ENCODE data around the gene GRK1. TPM values are rescaled to one million over a fixed set of nuclear protein-coding genes. Genes with fewer than 3 reads are reported as not detected.

GRK1 gene
- total RNA-seq, 2 experiments from 2014 or later = 0.07 to 0.09 TPM

DNA sequence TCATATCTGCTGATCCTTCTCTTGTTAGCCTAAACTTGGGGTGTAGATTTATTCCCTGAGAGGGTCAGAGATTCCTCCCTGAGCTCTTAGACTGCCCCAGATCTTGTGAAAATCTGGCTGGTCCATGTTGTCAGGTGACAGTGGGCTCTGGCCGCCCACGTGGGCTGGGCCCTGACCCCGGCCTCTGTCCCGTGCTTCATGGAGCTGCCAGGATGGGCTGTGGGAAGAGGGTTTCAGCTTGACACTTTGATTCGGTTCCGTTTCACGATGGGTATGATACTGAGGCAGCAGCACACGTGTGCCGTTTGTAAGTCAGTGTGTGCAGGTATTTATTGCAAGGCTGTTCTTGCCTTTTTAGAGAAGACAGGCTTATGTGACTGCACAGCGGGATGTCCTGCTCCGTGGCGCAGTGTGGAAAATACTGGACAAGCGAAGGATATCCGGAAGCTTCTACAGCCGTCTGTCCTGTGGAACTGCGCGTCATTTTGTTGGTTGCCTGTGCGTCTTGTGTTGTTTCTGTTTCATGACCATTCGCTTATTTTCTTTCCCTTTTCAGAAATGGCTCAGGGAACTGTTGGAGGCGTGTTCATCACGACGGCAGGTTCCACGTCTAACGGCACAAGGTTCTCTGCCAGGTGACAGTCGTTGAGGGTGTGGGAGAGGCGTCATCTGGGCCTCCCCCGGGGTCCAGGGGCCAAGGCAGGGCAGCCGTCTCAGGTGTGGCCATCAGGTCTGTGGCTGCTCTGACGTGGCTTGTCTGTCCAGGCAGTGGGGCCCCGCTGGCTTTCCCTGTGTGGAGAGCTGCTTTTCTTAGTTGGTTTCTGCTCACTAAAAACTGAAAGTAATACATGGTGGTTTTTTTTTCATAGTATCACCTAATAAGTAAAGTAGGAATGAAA, 29.5 kb upstream of the GRK1 start:
- Mint-ChIP-seq H3K9me3 (no peaks in the 10 kb centered on the region), H3K27ac (no peak overlapping the region), H3K4me3 (no peak overlapping the region), H3K27me3 (no peaks in the 10 kb centered on the region), H3K36me3 (ENCODE audit: low read depth) (peaks cover 85% of the 10 kb centered on the region), H3K4me1 (ENCODE audit: low read depth) (peaks cover 22% of the 10 kb centered on the region)
- no peak for ATAC-seq
- ChIA-PET POLR2A (interaction anchor here (1.0 kb wide), 1 partner anchor 14 kb away, joined by 3 read pairs; no protein-coding TSS in a partner anchor), CTCF (interaction anchor here (0.9 kb wide), 1 partner anchor 47 kb away, joined by 3 read pairs; no protein-coding TSS in a partner anchor)
- TF ChIP-seq, protein P1, sequence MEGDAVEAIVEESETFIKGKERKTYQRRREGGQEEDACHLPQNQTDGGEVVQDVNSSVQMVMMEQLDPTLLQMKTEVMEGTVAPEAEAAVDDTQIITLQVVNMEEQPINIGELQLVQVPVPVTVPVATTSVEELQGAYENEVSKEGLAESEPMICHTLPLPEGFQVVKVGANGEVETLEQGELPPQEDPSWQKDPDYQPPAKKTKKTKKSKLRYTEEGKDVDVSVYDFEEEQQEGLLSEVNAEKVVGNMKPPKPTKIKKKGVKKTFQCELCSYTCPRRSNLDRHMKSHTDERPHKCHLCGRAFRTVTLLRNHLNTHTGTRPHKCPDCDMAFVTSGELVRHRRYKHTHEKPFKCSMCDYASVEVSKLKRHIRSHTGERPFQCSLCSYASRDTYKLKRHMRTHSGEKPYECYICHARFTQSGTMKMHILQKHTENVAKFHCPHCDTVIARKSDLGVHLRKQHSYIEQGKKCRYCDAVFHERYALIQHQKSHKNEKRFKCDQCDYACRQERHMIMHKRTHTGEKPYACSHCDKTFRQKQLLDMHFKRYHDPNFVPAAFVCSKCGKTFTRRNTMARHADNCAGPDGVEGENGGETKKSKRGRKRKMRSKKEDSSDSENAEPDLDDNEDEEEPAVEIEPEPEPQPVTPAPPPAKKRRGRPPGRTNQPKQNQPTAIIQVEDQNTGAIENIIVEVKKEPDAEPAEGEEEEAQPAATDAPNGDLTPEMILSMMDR (IDR thresholded peaks at IDR 0.05) = no peak
- no peak for DNase-seq
- intact Hi-C loops (cut with micrococcal nuclease) = no loop called here

DNA sequence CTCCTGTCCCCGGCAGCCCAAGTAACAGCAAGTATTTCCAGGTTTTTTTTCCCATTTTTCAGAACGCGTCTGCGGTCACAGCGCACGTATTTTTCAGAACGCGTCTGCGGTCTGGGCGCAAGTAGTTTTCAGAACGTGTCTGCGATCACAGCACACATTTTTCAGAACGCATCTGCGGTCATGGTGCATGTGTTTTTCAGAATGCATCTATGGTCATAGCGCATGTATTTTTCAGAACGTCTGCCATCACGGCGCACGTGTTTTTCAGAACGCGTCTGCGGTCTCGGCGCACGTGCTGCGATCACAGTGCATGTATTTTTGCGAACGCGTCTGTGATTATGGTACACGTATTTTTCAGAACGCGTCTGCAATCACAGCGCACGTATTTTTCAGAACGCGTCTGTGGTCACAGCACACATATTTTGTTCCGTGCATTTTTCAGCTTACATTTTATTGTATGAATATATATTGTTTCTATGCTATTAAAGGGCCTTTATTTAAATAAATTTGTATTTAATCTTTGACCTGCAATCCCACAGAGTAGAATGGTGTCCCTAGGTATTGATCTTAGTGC, 28.8 kb upstream of the GRK1 start:
- Mint-ChIP-seq H3K4me1 (ENCODE audit: low read depth) (peaks cover 18% of the 10 kb centered on the region), H3K36me3 (ENCODE audit: low read depth) (peaks cover 81% of the 10 kb centered on the region), H3K9me3 (no peaks in the 10 kb centered on the region), H3K27ac (no peak overlapping the region), H3K27me3 (no peaks in the 10 kb centered on the region), H3K4me3 (no peak overlapping the region)
- ATAC-seq = no peak
- TF ChIP-seq, protein P1 (IDR thresholded peaks at IDR 0.05) = no peak
- POLR2A ChIA-PET = interaction anchor here (1.0 kb wide), 1 partner anchor 13 kb away, joined by 3 read pairs; no protein-coding TSS in a partner anchor
- intact Hi-C loops (cut with micrococcal nuclease) = no loop called here
- no peak for DNase-seq
- CTCF ChIA-PET = no interaction called here

DNA sequence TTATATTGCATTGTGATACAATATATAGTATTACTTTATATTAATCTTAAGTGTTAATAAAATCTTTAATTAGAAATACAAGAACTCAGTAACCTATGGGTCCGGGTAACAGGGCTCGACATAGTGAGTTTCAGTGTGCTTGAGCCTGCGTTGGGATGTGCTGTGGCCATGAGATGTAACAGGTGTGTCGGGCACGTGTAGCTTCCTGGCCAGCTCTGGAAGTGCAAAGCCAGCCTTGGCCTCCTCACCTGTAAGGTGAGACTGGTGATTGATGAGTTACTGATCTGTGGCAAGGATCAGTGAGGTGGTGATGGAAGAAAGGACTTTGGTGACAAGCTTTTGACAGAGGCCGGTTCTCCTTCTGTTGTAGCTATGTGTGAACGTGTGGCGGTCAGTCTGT, 28.2 kb upstream of the GRK1 start:
- TF ChIP-seq, protein P1 (IDR thresholded peaks at IDR 0.05) = no peak
- no peak overlapping the region for H3K4me3 Mint-ChIP-seq
- H3K4me1 Mint-ChIP-seq (ENCODE audit: low read depth) = peaks cover 12% of the 10 kb centered on the region
- no peaks in the 10 kb centered on the region for H3K9me3 Mint-ChIP-seq
- DNase-seq (no peak), ATAC-seq (no peak)
- intact Hi-C loops (cut with micrococcal nuclease) = no loop called here
- no peak overlapping the region for H3K27ac Mint-ChIP-seq
- H3K27me3 Mint-ChIP-seq = no peaks in the 10 kb centered on the region
- ChIA-PET CTCF (no interaction called here), POLR2A (no interaction called here)
- peaks cover 78% of the 10 kb centered on the region for H3K36me3 Mint-ChIP-seq (ENCODE audit: low read depth)

DNA sequence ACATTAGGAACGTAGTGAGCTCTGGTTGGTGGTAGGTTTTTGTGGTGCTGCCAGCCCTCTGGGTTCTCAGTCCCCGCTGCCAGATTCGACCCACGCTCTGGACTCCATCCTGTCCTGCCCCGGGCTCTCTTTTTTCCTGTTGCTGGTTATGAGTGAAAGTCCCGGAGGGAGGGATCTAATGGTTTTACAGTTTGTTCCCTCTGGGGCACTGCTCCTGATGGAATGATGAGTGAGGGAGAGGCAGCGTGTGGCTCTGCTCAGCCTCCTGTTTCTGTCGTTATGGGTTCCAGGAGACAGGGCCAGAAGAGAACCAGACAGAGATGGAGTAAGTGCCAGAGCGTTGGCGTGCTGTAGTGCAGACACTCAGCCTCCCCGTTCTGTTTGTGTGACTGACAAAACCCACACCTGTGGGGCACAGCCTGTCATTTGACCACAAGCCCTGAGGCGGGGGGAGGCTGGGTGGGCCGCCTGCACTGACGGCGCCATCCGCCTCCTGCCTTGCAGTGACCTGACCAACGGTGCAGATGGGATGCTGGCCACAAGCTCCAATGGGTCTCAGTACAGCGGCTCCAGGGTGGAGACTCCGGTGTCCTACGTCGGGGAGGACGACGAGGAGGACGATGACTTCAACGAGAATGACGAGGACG, 27.3 kb upstream of the GRK1 start:
- H3K27ac Mint-ChIP-seq = no peak overlapping the region
- POLR2A ChIA-PET = no interaction called here
- DNase-seq (no peak), ATAC-seq (no peak)
- H3K4me3 Mint-ChIP-seq = no peak overlapping the region
- intact Hi-C loops (cut with micrococcal nuclease) = no loop called here
- H3K9me3 Mint-ChIP-seq = no peaks in the 10 kb centered on the region
- H3K27me3 Mint-ChIP-seq = no peaks in the 10 kb centered on the region
- TF ChIP-seq, protein P1 (IDR thresholded peaks at IDR 0.05) = no peak
- peaks cover 69% of the 10 kb centered on the region for H3K36me3 Mint-ChIP-seq (ENCODE audit: low read depth)
- H3K4me1 Mint-ChIP-seq (ENCODE audit: low read depth) = peaks cover 4% of the 10 kb centered on the region
- CTCF ChIA-PET = no interaction called here

DNA sequence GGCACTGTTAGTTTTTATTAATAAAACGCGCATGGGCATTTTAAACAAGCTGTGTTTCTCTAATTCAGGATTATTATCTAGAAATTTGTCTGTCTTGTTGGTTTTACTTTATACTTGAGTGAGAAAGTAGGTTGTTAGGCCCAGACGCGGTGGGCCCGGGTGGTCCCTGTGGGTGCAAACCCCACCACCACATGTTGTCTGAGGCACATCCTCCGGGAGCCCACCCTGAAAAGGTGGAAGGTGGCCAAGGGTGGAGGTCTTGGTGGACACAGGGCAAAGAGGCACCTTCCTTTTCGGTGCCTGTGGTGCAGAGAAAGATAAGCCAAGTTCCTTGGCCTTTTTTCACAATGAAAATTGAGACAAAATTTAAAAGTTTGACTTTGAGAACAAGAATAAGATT, 25.6 kb upstream of the GRK1 start:
- no peak overlapping the region for H3K27ac Mint-ChIP-seq
- H3K36me3 Mint-ChIP-seq (ENCODE audit: low read depth) = peaks cover 55% of the 10 kb centered on the region
- POLR2A ChIA-PET = no interaction called here
- H3K4me3 Mint-ChIP-seq = no peak overlapping the region
- ATAC-seq (no peak), DNase-seq (no peak)
- CTCF ChIA-PET = no interaction called here
- H3K9me3 Mint-ChIP-seq = no peaks in the 10 kb centered on the region
- peaks cover 2% of the 10 kb centered on the region for H3K4me1 Mint-ChIP-seq (ENCODE audit: low read depth)
- no peaks in the 10 kb centered on the region for H3K27me3 Mint-ChIP-seq
- TF ChIP-seq, protein P1 (IDR thresholded peaks at IDR 0.05) = no peak
- intact Hi-C loops (cut with micrococcal nuclease) = no loop called here

Measured in activated CD8-positive, alpha-beta T cell treated with anti-CD3 and anti-CD28 coated beads for 36 hours (primary cell).